HG03469 (cell line): ENCODE results near the gene ACAP2.
"Not testable (repeated sequence)": the region's sequence is repeated elsewhere in the genome, so short reads cannot be mapped to it uniquely, and the experiment has no call there.

Experiments
- ATAC-seq: cut with Tn5 transposase; IDR thresholded peaks from one replicate; pipeline ENCODE4 v1.9.1; 2021; ENCODE audit warnings: mild to moderate bottlenecking, moderate library complexity, moderate number of reproducible peaks; ENCODE audit not compliant: unreplicated experiment

Gene ACAP2

DNA sequence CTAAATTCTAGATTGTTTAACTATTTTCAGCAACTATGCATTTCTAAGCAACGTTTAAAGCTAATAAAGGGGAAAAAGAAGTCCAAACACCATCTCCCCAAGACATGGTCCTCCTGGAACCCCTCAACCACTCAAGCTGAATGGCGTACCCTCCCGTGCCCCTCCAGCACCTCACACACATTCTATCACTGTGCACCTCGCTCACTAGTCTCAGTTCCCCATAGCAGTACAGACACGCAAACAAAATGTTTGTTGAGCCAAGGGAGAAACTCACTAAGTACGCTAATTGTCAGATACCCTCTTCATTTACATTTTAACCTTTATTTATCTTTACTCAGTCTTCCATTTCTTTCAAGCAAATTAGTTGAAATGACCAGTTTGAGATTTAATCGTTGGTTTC is 48.8 kb downstream of the ACAP2 start:
- peak; percentile 49 for ATAC-seq

DNA sequence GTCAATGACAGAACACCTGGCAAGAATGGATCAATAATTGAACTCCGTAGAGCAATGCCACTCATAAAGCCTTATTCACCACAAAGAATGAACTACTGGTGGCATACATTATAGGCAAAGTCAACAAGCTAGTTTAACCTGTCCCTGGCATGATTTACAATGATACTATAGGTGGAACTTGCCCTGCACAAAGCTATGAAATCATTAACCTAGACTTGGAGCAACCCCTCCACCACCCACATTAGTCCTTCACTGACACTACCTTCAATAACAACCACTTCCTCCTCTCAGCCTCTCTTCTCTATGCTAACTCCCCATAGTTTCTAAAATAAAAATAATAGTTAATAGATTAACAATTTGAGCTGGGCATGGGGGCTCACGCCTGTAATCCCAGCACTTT is 54.4 kb downstream of the ACAP2 start:
- no peak for ATAC-seq

DNA sequence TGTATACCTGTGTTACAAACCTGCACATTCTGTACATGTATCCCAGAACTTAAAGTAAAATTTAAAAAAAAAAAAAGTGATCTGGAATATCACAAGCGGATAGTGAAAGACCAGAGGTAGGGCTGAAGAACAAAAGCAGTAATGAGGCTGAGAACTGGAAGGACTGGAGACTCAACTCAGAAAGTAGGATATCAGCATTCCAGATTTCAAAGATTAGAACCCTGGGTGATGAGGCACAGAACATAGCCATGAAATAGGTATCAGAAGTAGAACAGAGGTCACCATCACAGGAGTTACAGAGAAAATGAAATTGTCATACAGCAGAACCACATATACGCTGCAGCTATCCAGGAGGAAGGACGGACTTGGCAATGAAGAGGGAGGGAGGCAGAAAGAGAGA is 56.1 kb downstream of the ACAP2 start:
- no peak for ATAC-seq

DNA sequence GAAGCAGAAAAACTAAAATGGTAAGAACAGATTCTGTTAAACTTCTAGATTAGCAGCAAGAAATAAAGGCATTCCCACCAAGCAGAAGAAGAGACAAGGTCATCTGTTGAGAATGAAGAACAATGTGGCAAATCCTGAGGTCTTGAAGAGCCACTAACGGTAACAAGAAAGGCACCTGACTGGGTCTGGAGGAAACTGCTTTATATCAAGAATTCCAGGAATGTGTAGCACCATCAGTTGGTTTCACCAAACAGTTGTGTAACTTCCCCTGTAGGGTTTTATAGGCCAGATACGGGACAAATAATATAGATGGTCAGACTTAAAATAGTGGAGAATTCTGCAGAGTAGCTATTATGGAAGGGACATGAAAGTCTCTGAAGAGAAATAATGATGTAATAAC is 57.3 kb downstream of the ACAP2 start:
- ATAC-seq: no peak

DNA sequence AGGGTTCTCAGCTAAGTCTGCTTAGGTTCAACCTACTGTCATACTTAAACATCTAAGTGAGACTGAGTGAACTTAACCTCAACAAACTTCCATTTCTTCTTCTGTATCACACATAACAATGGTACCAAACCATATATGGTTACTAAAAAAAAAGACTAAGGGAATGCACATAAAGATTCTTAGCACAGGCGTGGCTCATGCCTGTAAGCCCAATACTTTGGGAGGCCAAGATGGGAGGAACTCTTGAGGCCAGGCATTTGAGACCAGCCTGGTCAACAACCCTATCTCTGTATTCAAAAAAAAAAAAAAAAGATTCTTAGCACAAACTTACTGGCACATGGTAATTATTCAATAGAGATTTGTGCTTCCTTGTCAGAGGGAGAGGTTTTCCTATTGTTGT is 57.9 kb downstream of the ACAP2 start:
- ATAC-seq: no peak

DNA sequence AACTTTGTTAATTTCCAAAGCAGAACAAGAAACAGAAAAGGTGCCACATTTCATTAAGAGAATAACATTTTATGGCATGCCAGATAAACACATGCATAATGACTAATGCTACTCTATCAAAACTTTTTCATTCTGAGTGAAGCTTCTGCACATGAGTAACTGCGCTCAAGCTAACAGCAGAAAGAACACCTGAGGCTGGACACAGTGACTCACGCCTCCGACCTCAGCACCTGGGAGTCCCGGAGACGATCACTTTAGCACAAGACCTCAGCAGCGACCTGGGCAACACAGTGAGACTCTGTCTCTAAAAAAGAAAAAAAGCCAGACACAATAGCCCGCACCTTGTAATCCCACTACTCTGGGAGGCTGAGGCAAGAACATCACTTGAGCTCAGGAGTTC is 70.6 kb downstream of the ACAP2 start:
- no peak for ATAC-seq

DNA sequence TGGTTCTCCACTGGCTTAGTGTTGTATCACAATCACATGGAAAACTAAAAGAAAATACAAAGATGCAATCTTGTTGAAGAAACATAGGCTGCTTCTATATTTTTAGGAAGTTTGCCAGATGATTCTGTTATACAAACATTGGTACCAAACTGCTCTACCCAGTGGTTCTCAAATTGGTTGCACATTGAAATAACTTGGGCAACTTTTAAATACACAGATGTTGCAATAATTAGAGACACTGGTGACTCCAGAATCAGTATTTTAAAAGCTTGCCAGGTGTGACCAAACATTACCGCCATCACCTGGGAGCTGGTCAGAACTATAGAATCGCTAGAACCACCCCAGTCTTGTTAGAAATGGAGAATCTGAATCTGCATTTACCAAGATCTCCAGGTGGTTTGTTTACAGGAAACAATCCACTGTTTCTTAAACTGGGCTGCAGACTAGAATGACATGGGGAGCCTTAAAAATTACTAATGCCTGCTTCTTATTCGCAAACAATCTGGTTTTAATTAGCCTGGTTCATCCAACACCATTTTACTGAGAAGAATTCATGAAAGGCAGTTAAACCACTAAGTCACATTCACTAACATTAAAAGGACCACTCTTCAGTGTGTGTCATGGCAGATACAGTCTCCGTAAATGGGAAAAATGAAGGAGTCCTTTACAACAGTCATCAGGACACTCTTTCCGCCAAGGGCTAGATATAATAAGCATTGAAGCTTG is 76.5 kb downstream of the ACAP2 start:
- ATAC-seq: no peak

DNA sequence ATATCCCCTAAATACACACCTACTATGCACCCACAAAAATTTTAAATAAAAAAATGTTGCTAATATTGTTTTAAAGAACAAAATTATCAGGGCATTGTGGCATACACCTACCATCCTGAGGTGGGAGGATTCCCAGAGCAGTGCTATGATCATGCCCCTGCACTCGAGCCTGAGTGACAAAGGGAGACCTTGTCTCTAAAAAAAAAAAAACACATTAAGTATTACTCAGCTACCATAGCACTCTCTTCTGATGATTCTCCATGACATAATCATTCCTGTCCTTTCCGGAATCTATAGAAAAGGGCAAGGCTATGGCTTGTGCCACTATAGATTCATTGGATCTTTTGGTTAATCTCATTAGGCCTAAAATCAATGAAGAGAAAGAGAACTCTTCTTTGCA is 77.4 kb downstream of the ACAP2 start:
- ATAC-seq: no peak

DNA sequence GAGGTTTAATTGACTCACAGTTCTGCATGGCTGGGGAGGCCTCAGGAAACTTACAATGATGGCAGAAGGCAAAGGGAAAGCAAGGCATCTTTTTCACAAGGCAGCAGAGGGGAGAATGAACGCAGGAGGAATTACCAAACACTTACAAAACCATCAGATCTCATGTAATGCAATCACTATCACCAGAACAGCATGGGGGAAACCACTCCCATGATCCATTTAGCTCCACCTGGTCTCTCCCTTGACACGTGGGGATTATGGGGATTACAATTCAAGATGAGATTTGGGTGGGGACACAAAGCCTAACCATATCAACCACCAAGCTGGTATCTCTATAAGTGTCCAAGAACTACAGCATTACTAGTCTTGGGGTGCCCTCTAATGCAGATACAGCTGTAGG is 85.0 kb downstream of the ACAP2 start:
- ATAC-seq: not testable (repeated sequence)

DNA sequence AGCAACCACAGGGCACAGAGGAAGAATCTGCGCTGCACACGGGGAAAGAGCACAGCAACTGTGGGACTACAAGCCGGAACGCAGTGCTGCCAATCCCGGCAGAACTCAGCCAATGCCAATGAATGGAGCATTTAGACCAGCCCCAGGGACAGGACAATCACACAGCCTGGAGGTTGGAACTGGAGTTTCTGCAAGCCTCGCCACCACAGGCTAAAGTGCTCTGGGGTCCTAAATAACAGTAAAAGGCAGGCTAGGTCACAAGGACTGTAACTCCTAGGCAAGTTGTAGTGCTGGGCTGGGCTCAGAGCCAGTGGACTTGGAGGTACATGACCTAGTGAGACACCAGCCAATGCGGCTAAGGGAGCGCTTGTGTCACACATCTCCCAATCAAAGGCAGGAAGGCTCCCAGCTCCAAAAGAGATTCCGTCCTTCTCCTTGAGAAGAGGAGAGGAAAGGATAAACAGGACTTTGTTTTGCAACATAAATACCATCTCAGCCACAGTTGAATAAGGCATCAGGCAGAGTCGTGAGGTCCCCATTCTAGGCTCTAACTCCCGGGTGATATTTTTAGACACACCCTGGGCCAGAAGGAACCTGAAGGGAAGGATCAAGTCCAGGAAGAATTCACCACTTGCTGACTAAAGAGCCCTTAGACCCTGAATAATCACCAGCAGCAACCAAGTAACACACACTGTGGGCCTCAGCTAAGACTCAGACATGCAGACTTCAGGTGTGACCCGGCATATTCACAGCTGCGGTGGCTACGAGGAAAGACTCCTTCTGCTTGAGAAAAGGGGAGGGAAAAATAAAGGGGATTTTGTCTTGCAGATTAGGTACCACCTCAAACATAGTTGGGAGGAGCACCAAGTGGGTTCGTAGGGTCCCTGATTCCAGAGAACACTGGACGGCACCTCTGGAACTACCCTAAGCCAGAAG is 86.4 kb downstream of the ACAP2 start:
- no peak for ATAC-seq

DNA sequence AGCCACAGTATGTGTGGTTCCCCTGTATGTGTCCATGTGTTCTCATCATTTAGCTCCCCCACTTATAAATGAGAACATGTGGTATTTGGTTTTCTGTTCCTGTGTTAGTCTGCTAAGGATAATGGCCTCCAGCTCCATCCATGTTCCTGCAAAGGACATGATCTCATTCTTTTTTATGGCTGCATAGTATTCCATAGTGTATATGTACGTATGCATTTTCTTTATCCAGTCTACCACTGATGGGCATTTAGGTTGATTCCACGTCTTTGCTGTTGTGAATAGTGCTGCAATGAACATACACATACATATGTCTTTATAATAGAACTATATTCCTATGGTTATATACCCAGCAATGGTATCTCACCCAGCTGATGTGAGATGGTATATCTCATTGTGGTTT is 88.8 kb downstream of the ACAP2 start:
- not testable (repeated sequence) for ATAC-seq

DNA sequence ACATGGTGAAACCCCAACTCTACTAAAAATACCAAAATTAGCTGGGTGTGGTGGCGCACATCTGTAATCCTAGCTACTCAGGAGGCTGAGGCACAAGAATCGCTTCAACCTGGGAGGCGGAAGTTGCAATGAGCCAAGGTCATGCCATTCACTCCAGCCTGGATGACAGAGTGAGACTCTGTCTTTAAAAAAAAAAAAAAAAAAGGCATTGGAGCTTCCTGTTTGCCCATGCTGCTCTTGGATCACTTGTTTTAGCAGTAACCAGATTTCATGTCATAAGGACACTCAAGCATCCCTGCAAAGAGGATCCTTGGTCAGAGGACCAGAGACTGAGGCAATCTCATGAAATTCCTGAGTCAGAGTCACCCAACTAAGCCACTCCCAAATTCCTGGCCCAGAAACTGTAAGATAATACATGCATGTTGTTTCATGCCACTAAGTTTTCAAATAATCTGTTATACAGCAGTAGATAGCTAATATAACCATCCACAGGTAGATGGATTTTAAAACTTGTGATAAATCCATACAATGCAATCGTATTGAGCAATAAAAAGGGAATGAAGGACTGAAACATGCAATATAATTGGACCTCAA is 89.8 kb downstream of the ACAP2 start:
- ATAC-seq: no peak

DNA sequence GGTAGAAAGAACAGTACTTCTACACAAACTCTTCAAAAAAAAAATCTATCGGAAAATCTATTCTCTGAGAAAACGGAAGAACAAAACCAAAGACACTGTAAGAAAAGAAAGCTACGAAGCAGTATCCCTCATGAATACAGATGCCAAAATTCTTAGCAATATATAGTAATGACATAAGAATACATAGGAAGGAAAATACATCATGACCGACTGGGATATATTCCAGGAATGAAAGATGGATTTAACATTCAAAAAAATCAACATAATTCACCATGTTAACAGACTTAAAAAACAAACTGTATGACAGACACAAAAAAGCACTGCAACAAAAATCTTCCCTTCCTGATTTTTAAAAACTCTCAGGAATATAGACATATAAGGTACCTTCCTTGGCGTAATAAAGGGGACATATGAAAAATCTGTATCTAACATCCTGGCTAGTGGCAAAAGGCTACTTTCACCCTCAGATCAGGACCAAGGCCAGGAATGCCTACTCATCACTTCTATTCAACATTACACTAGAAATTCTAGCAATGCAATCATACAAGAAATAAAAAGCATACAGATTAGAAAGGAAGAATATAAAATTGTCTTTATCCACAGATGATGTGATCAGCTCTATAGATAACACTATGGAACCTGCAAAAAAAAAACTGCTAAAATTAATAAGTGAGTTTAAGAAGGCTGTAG is 94.2 kb downstream of the ACAP2 start:
- no peak for ATAC-seq

DNA sequence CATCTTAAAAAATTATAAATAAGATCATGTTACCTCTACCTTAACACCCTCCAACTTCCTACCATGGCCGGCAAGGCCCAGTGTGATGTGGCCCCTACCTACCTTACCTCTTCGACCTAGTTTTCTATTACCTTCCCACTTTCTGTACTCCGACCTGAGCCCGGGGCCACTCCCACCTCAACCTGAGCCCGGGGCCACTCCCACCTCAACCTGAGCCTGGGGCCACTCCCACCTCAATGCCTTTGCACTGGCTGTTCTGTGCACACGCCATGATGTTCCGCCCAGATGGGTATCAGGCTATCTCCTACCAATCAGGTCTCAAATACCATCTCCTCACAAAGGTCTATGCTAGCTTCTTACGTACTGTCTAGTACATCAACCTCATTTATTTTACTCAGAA is 105.1 kb downstream of the ACAP2 start:
- no peak for ATAC-seq

DNA sequence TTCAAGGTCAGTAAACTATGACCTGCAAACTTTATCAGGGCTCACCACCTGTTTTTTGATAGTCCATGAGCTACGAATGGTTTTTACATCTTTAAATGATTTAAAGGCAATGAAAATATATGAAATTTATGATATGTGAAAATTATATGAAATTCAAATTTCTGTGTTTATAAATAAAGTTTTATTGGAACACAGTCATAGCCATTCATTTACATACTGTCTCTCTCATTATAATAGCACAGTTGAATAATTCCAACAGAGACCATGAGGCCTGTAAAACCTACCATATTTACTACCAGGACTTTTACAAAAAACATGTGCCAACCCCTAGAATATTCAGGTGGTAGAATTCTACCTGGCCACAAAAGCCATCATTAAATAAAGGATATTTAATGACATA is 107.9 kb downstream of the ACAP2 start:
- no peak for ATAC-seq

DNA sequence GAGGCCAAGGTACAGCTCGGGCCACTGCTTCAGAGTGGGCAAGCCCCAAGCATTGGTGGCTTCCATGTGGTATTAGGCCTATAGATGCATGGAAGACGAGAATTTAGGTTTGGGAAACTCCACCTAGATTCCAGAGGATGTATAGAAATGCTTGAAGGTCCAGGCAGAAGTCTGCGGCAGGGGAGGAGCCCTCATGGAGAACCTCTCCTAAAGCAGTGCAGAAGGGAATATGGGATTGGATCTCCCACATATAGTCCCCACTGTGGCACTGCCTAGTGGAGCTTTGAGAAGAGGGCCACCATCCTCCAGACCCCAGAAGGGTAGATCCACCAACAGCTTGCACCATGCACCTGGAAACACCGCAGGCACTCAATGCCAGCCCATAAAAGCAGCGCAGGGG is 123.8 kb downstream of the ACAP2 start:
- no peak for ATAC-seq

DNA sequence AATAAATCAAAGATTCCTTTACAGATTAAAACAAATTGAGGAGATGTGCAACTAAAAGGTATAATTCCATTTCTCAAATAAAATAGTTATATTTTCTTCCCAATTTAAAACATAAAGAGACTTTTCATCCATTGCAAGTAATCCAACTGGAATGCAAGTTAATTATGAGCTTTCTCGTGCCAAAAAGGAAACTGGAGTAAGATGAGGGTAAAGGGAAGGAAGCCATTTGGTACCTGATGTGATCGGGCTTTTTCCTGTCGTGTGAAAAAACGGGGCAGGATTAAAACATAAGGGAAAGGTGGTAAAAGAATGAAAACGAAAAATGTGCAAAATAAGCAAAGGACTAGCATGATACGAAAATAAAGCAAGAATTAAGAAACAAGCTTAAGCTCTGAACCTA is 130.1 kb downstream of the ACAP2 start:
- ATAC-seq: no peak

DNA sequence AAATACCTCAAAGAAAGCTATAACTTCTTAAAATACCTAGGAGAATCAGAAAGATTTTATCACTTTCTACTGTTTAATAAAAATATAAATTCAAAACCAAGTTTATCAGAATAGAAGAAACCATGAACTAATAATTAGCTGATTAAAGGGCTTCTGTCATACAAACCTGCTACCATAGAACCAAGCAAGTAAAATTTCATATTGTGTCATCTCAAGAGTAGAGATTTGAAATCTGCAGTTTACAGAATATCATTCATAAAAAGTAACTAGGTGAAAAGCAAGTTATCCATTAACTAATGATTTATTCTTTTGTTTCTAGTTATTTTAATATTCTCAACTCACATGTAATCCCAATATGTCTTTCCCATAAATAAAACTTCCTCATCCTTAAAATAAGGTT is 135.1 kb downstream of the ACAP2 start:
- ATAC-seq: no peak

DNA sequence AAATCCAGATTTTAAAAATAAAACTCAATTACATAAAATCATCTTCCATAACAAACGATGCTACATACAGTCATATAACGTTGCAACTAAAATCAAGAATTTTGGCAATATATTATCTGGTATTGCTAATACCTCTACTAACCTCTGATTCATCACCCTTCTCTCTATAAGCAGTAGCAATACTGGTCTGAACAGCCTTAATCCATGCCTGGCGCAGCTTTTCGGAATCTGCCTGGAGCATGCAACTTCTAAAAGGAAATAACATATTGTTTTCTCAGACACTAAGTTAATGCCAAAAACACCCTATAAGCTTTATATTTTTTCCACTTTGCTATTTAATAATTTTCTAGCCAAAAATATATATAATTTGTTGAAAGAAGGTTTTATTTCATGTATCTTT is 136.5 kb downstream of the ACAP2 start:
- no peak for ATAC-seq

DNA sequence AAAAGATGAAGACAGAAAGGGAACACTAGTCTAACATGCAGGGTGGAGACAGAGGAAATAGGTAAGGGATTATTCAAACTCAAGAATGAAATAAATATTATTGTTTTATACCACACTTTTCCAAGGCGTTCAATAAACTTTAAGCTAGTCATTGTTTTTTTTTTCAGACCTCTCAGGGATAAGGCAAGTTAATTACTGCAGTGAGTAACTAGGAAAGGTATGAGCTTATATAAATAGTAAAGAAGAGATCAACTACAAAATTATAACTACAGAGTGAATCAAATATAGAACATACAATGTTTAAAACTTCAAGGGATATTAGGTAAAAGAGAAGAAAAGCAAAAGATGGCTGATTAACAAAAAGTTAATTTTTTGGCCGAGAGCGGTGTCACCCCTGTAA is 140.4 kb downstream of the ACAP2 start:
- ATAC-seq: no peak

DNA sequence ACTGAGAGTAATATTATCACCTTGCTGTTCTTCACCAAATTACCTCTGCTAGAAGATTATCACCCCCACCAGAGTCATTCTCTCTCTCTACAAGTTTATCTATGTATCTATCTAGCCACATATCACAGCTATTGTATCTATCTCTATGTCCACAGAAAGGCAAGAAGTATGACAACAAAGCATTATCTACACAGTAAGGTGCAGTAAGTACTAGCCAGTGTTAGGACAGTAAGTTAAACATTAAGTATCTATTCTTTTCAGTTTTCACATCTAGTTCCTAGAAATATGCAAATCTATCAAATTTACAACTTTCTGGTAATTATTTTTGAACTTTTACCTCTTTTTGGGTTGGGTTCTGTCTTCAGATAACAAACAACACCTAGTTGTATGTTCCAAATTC is 145.4 kb downstream of the ACAP2 start:
- ATAC-seq: no peak
